Activated naive CD4-positive, alpha-beta T cell treated with anti-CD3 and anti-CD28 coated beads, Interleukin-2, amount 50 U/mL, for 24 hours (primary cell): ENCODE results near the gene EDAR.
A peak's percentile ranks its signal among the peaks of the same experiment; 100 is the strongest.

Experiments used
- H3K27ac Mint-ChIP-seq: one replicate; pipeline ENCODE4 v1.8.0; 2021; ENCODE audit warnings: mild to moderate bottlenecking, mixed read lengths
- H3K27me3 Mint-ChIP-seq: one replicate; pipeline ENCODE4 v1.8.0; 2021; ENCODE audit warnings: mixed read lengths
- H3K36me3 Mint-ChIP-seq: one replicate; pipeline ENCODE4 v1.8.0; 2021; ENCODE audit warnings: mixed read lengths
- H3K4me1 Mint-ChIP-seq: one replicate; pipeline ENCODE4 v1.8.0; 2021; ENCODE audit warnings: mixed read lengths
- H3K4me3 Mint-ChIP-seq: one replicate; pipeline ENCODE4 v1.8.0; 2021; ENCODE audit warnings: mild to moderate bottlenecking, mixed read lengths
- H3K9me3 Mint-ChIP-seq: one replicate; pipeline ENCODE4 v1.8.0; 2021; ENCODE audit warnings: mixed read lengths

The EDAR gene

GRCh38 chr2:108961796-108962195 lies 27.2 kb downstream of the EDAR start:
- H3K36me3 Mint-ChIP-seq, result no peaks in the 10 kb centered on the region
- peak overlapping the region; percentile 3 for H3K4me3 Mint-ChIP-seq
- no peak overlapping the region for H3K27ac Mint-ChIP-seq
- H3K27me3 Mint-ChIP-seq, result no peaks in the 10 kb centered on the region
- H3K9me3 Mint-ChIP-seq, result no peaks in the 10 kb centered on the region
- peaks cover 93% of the 10 kb centered on the region for H3K4me1 Mint-ChIP-seq

GRCh38 chr2:108960006-108960405 lies 29.0 kb downstream of the EDAR start:
- Mint-ChIP-seq H3K27me3 (no peaks in the 10 kb centered on the region), H3K4me1 (peaks cover 81% of the 10 kb centered on the region), H3K36me3 (no peaks in the 10 kb centered on the region), H3K4me3 (no peak overlapping the region), H3K9me3 (no peaks in the 10 kb centered on the region), H3K27ac (no peak overlapping the region)

DNA sequence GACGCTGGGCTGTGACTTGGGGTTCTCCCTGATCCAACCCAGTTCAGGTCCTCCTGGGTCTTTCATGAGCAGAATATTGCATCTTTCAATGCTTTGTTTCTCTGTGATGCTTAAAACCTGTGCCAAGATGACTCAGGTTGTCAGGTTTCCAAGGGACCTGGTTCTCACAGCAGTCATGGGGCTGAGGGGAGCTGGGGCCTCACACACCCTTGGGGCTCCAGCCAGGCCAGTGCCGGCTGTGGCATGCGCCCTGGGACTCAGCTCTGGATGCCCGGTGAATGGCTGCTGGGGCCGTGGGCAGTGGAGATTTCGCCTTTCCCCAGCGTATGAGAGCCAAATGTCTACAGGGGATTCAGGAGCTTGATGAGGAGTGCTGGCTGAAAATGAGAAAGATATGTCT lies 29.6 kb downstream of the EDAR start:
- Mint-ChIP-seq H3K27me3 (no peaks in the 10 kb centered on the region), H3K27ac (no peak overlapping the region), H3K36me3 (peaks cover 1% of the 10 kb centered on the region), H3K4me3 (no peak overlapping the region), H3K4me1 (peaks cover 77% of the 10 kb centered on the region), H3K9me3 (no peaks in the 10 kb centered on the region)

- peaks cover 2% of the 10 kb centered on the region for H3K36me3 Mint-ChIP-seq
- peaks cover 73% of the 10 kb centered on the region for H3K4me1 Mint-ChIP-seq
- H3K4me3 Mint-ChIP-seq, result peak overlapping the region; percentile 81
- no peaks in the 10 kb centered on the region for H3K9me3 Mint-ChIP-seq
- H3K27me3 Mint-ChIP-seq, result no peaks in the 10 kb centered on the region
- H3K27ac Mint-ChIP-seq, result peak overlapping the region; percentile 14
Observed at GRCh38 chr2:108958632-108959341, 30.2 kb downstream of the EDAR start.

DNA sequence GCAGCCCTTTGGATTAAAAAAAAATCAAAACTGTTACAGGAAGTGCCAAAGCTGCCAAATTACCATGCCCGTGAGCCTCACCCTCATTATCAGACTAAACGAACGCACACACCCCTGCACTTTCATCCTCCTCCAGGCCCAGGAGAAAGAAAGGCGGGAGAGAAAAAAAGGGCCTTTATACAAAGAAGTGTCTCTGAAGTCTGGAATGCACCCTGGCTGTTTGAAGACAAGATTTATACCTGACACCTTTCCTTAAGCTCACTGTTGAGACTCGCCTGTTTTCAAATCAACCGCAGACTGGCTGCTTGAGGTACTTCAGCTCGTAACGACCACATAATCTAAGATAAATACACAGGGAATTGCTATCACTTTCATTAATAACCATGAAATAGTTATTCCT lies 31.0 kb downstream of the EDAR start:
- H3K4me1 Mint-ChIP-seq, result peaks cover 65% of the 10 kb centered on the region
- H3K36me3 Mint-ChIP-seq, result peaks cover 9% of the 10 kb centered on the region
- peak overlapping the region; percentile 81 for H3K4me3 Mint-ChIP-seq
- H3K27ac Mint-ChIP-seq, result peak overlapping the region; percentile 92
- H3K9me3 Mint-ChIP-seq, result no peaks in the 10 kb centered on the region
- H3K27me3 Mint-ChIP-seq, result no peaks in the 10 kb centered on the region

GRCh38 chr2:108956375-108956774 lies 32.6 kb downstream of the EDAR start:
- Mint-ChIP-seq H3K9me3 (peaks cover 11% of the 10 kb centered on the region), H3K27ac (no peak overlapping the region), H3K4me3 (peak overlapping the region; percentile 33), H3K36me3 (peaks cover 21% of the 10 kb centered on the region), H3K4me1 (peaks cover 62% of the 10 kb centered on the region), H3K27me3 (no peaks in the 10 kb centered on the region)

- Mint-ChIP-seq H3K27me3 (no peaks in the 10 kb centered on the region), H3K4me3 (no peak overlapping the region), H3K9me3 (peaks cover 23% of the 10 kb centered on the region), H3K4me1 (peaks cover 33% of the 10 kb centered on the region), H3K27ac (no peak overlapping the region), H3K36me3 (peaks cover 40% of the 10 kb centered on the region)
Observed at GRCh38 chr2:108950369-108951135, 38.5 kb downstream of the EDAR start.

GRCh38 chr2:108949316-108950239 lies 39.4 kb downstream of the EDAR start:
- Mint-ChIP-seq H3K9me3 (peaks cover 23% of the 10 kb centered on the region), H3K36me3 (peaks cover 40% of the 10 kb centered on the region), H3K4me3 (no peak overlapping the region), H3K27ac (no peak overlapping the region), H3K4me1 (peaks cover 33% of the 10 kb centered on the region), H3K27me3 (no peaks in the 10 kb centered on the region)

DNA sequence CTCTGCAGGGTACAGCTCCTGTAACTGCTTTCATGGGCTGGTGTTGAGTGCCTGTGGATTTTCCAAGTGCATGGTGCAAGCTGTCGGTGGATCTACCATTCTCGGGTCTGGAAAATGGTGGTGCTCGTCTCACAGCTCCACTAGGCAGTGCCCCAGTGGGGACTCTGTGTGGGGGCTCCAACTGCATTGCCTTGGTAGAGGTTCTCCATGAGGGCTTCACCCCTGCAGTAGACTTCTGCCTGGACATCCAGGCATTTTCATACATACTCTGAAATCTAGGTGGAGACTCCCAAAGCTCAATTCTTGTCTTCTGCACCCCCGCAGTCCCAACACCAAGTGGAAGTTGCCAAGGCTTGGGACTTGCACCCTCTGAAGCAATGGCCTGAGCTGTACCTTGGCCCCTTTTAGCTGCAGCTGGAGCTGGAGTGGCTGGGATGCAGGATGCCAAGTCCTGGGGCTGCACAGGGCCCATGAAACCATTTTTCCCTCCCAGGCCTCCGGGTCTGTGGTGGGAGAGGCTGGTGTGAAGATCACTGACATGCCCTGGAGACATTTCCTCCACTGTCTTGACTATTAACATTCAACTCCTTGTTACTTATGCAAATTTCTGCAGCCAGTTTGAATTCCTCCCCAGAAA lies 41.6 kb downstream of the EDAR start:
- peaks cover 19% of the 10 kb centered on the region for H3K9me3 Mint-ChIP-seq
- H3K27ac Mint-ChIP-seq, result no peak overlapping the region
- peaks cover 25% of the 10 kb centered on the region for H3K36me3 Mint-ChIP-seq
- H3K27me3 Mint-ChIP-seq, result no peaks in the 10 kb centered on the region
- H3K4me3 Mint-ChIP-seq, result no peak overlapping the region
- H3K4me1 Mint-ChIP-seq, result peaks cover 26% of the 10 kb centered on the region

- Mint-ChIP-seq H3K36me3 (peaks cover 18% of the 10 kb centered on the region), H3K27me3 (no peaks in the 10 kb centered on the region), H3K4me1 (peaks cover 19% of the 10 kb centered on the region), H3K9me3 (peaks cover 12% of the 10 kb centered on the region), H3K27ac (no peak overlapping the region), H3K4me3 (no peak overlapping the region)
Observed at GRCh38 chr2:108946442-108946841, 42.6 kb downstream of the EDAR start.

DNA sequence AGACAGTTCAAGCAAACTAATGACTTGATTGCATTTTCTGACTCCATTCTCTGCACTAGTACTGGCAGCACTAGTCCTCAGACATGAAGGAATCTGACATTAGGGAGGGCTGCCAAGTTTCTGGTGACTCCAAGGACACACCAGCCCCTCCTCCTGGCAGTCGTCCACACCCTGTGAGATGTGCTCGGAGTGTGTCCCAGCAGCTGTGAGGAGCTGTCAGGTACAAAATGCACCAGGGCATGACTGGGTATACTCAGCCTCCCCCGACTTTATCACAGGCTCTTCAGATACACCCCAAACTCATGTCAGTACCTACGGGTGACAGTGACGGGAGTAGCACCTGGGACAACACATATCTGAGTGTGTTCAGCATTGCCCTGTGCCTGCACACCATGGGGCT lies 43.1 kb downstream of the EDAR start:
- no peak overlapping the region for H3K4me3 Mint-ChIP-seq
- H3K9me3 Mint-ChIP-seq, result peaks cover 12% of the 10 kb centered on the region
- H3K36me3 Mint-ChIP-seq, result peaks cover 15% of the 10 kb centered on the region
- H3K27ac Mint-ChIP-seq, result no peak overlapping the region
- no peaks in the 10 kb centered on the region for H3K27me3 Mint-ChIP-seq
- H3K4me1 Mint-ChIP-seq, result peaks cover 16% of the 10 kb centered on the region

GRCh38 chr2:108944601-108945331 lies 44.3 kb downstream of the EDAR start:
- Mint-ChIP-seq H3K4me1 (peaks cover 11% of the 10 kb centered on the region), H3K4me3 (no peak overlapping the region), H3K36me3 (peaks cover 17% of the 10 kb centered on the region), H3K9me3 (peaks cover 11% of the 10 kb centered on the region), H3K27ac (no peak overlapping the region), H3K27me3 (no peaks in the 10 kb centered on the region)

GRCh38 chr2:108943751-108944150 lies 45.3 kb downstream of the EDAR start:
- peaks cover 18% of the 10 kb centered on the region for H3K36me3 Mint-ChIP-seq
- H3K27ac Mint-ChIP-seq, result no peak overlapping the region
- no peak overlapping the region for H3K4me3 Mint-ChIP-seq
- peaks cover 7% of the 10 kb centered on the region for H3K9me3 Mint-ChIP-seq
- H3K4me1 Mint-ChIP-seq, result peaks cover 19% of the 10 kb centered on the region
- no peaks in the 10 kb centered on the region for H3K27me3 Mint-ChIP-seq

DNA sequence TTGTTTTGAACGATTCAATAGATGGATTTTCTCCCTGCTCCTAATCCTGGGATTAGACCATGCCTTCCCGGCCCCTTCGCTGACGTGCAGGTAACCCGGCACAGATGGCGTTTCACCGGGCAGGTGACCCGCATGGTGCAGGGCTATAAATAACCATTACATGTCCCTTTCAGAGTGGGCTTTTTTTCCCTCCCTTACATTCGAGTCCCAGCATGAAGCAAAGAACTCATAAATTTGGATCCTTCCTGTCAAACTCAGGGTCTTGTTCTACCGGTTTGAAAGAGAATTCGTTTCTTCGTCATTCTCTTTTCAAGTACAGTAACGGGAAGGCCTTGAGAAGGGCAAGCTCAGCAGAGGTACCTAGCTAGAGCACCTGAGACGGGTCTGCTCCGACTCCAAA lies 46.1 kb downstream of the EDAR start:
- H3K4me3 Mint-ChIP-seq, result no peak overlapping the region
- H3K27ac Mint-ChIP-seq, result no peak overlapping the region
- no peaks in the 10 kb centered on the region for H3K27me3 Mint-ChIP-seq
- H3K4me1 Mint-ChIP-seq, result peaks cover 19% of the 10 kb centered on the region
- H3K36me3 Mint-ChIP-seq, result peaks cover 12% of the 10 kb centered on the region
- H3K9me3 Mint-ChIP-seq, result peaks cover under 1% of the 10 kb centered on the region
